Endothelial cell of umbilical vein (primary cell): ENCODE data around the gene TRMT112. TPM values are rescaled to one million over a fixed set of nuclear protein-coding genes. Genes with fewer than 3 reads are reported as not detected.
A peak's percentile ranks its signal among the peaks of the same experiment; 100 is the strongest.

Source experiments
- BruUV-seq: library from RNA; stranded (reverse); fragments of 400-500 nt; replicated peaks from 2 replicates; lab custom pipeline; 2021; lab: Mats Ljungman, UMichigan
- CTCF ChIA-PET: fragments of 300-600, 350-600 bp; sonication (Branson Sonifier 250); formaldehyde crosslinking; loops from one replicate; lab custom pipeline; 2021; ENCODE audit warnings: antibody characterized with exemption, inconsistent platforms; lab: Charles Lee
- POLR2A ChIA-PET: fragments of 300-600, 350-600 bp; sonication (Branson Sonifier 250); formaldehyde crosslinking; loops from one replicate; lab custom pipeline; 2021; ENCODE audit warnings: antibody characterized with exemption, inconsistent platforms; lab: Charles Lee
- DNase-seq: peaks from one replicate; pipeline ENCODE4 v3.0.0-alpha.2; 2011; ENCODE audit warnings: low read depth, low spot score
- FAIRE-seq: peaks from 2 replicates; lab custom pipeline; 2011; peaks lifted over from hg19 to GRCh38; lab: Jason Lieb, UNC
- H2AFZ ChIP-seq: 2 replicates; pipeline ENCODE4 v1.6.0; 2012; ENCODE audit warnings: low read depth, low read length, control low read depth, inconsistent platforms
- H3K27ac ChIP-seq: 2 replicates; pipeline ENCODE4 v1.5.1; 2011; ENCODE audit warnings: low read depth, mild to moderate bottlenecking, control low read depth, low read length, moderate library complexity; ENCODE audit not compliant: insufficient read depth
- H3K27me3 ChIP-seq, 2 experiments: 2 replicates each; pipeline versions ENCODE4 v1.6.0 to v1.6.1; 2011; ENCODE audit warnings: low read length in 2 of 2, mixed read lengths in 1 of 2; ENCODE audit not compliant: control insufficient read depth in 2 of 2, insufficient read depth in 2 of 2
- H3K36me3 ChIP-seq, 2 experiments: 2 replicates in 1 of 2; 3 replicates in 1 of 2; pipeline ENCODE4 v1.5.1; 2011; ENCODE audit warnings: low read length in 2 of 2, mild to moderate bottlenecking in 1 of 2, moderate library complexity in 1 of 2; ENCODE audit not compliant: control insufficient read depth in 2 of 2, insufficient read depth in 2 of 2; ENCODE audit errors: extremely low read depth in 1 of 2
- H3K4me1 ChIP-seq: 3 replicates; pipeline ENCODE4 v1.5.1; 2011; ENCODE audit warnings: mild to moderate bottlenecking, low read length; ENCODE audit not compliant: control insufficient read depth, insufficient read depth; ENCODE audit errors: extremely low read depth
- H3K4me2 ChIP-seq: 2 replicates; pipeline ENCODE4 v1.6.1; 2011; ENCODE audit warnings: low read length, control low read depth, mixed read lengths; ENCODE audit not compliant: insufficient read depth
- H3K4me3 ChIP-seq, 3 experiments: fragments of 200-600 bp in 1 of 3; sonication (generic), shearing (Covaris generic) in 1 of 3; replicated peaks in 1 of 3; 2 replicates each; pipeline ENCODE4 v1.5.1; 2011 to 2016; ENCODE audit warnings: control low read depth in 3 of 3, low read length in 3 of 3, mild to moderate bottlenecking in 2 of 3, inconsistent platforms in 1 of 3, low read depth in 1 of 3, moderate library complexity in 1 of 3; ENCODE audit not compliant: insufficient read depth in 1 of 3
- H3K79me2 ChIP-seq: 2 replicates; pipeline ENCODE4 v1.6.0; 2012; ENCODE audit warnings: low read length, inconsistent platforms; ENCODE audit not compliant: control insufficient read depth, insufficient read depth
- H3K9ac ChIP-seq: replicated peaks from 2 replicates; pipeline ENCODE3; 2011; ENCODE audit warnings: low read length, control low read depth; ENCODE audit not compliant: insufficient read depth; ENCODE audit errors: extremely low read depth
- H3K9me1 ChIP-seq: replicated peaks from 3 replicates; pipeline ENCODE4 v1.6.0; 2011; ENCODE audit warnings: mild to moderate bottlenecking, low read length; ENCODE audit not compliant: control insufficient read depth, insufficient read depth; ENCODE audit errors: extremely low read depth
- H3K9me3 ChIP-seq: replicated peaks from 2 replicates; pipeline ENCODE4 v1.5.1; 2012; ENCODE audit warnings: low read length, inconsistent platforms; ENCODE audit not compliant: control insufficient read depth, insufficient read depth
- H4K20me1 ChIP-seq: replicated peaks from 2 replicates; pipeline ENCODE3; 2011; ENCODE audit warnings: mild to moderate bottlenecking, low read length; ENCODE audit not compliant: control insufficient read depth, insufficient read depth; ENCODE audit errors: extremely low read depth
- CTCF ChIP-seq, 2 donors: IDR thresholded peaks; 1 replicate in 1 of 2; 2 replicates in 1 of 2; pipeline ENCODE4 v1.5.1; 2011; ENCODE audit warnings: low read length in 2 of 2, mild to moderate bottlenecking in 2 of 2, moderate library complexity in 2 of 2, control low read depth in 1 of 2, inconsistent platforms in 1 of 2, low read depth in 1 of 2; ENCODE audit not compliant: insufficient read depth in 1 of 2; ENCODE audit errors: extremely low read depth in 1 of 2
- FOS ChIP-seq: IDR thresholded peaks from 2 replicates; pipeline ENCODE4 v1.6.1; 2011; ENCODE audit warnings: mild to moderate bottlenecking, low read length, moderate library complexity, borderline replicate concordance; ENCODE audit not compliant: insufficient read depth
- GATA2 ChIP-seq: IDR thresholded peaks from 2 replicates; pipeline ENCODE4 v1.7.0; 2011; ENCODE audit warnings: low read depth, mild to moderate bottlenecking, moderate library complexity, mixed read lengths, low read length; ENCODE audit not compliant: insufficient read length, insufficient read depth
- MYC ChIP-seq: IDR thresholded peaks from one replicate; pipeline ENCODE4 v1.6.1; 2011; ENCODE audit warnings: mild to moderate bottlenecking, low read depth, low read length
- POLR2A ChIP-seq: IDR thresholded peaks from 2 replicates; pipeline ENCODE4 v1.6.1; 2012; ENCODE audit warnings: low read depth, mild to moderate bottlenecking, control low read depth, low read length
- POLR2AphosphoS5 ChIP-seq: IDR thresholded peaks from 2 replicates; pipeline ENCODE4 v1.6.1; 2012; ENCODE audit warnings: low read depth, mild to moderate bottlenecking, control low read depth, low read length, moderate library complexity; ENCODE audit not compliant: insufficient read depth
- dilution Hi-C: fragments of 300-500 bp; cut with MboI; formaldehyde crosslinking; loops from one replicate; pipeline ENCODE4 v1.15.0; 2019; ENCODE audit warnings: low sequenced_read_pairs; ENCODE audit not compliant: extremely low pct_ligation_motif_present
- intact Hi-C: fragments of 100-400 bp; cut with micrococcal nuclease; formaldehyde crosslinking; loops from one replicate; pipeline ENCODE4 v1.10.0; 2022
- polyA plus RNA-seq, 4 experiments: library from polyadenylated mRNA; depleted of rRNA in 3 of 4; stranded (reverse) in 3 of 4; unstranded in 1 of 4; fragments of >200 nt; gene quantifications; 2 replicates each; pipeline versions ENCODE4 v1.2.1 to v1.2.3, GENCODE V29; 2011 to 2012; ENCODE audit warnings: missing spikeins in 1 of 4
- total RNA-seq: library from RNA; stranded (reverse); gene quantifications from 2 replicates; pipeline ENCODE4 v1.2.3, GENCODE V29; 2021

The TRMT112 gene
- total and polyA plus RNA-seq, 2 donors (not counting 3 experiments of a cell fraction or from before 2014, with no cell fraction given): 195 to 575 TPM

- TF ChIP-seq MYC: no peak
- no peak for TF ChIP-seq CTCF (IDR thresholded peaks at IDR 0.05; ENCODE audit: extremely low read depth in 1 of 2, insufficient read depth in 1 of 2, low read depth in 1 of 2, low read length in 2 of 2)
- TF ChIP-seq POLR2A: no peak
- no peak for TF ChIP-seq POLR2AphosphoS5
- TF ChIP-seq GATA2: no peak
- TF ChIP-seq FOS: no peak
- intact Hi-C loops (no loop called here), dilution Hi-C loops (no loop called here)
- peak overlapping the region; percentile 50 for H2AFZ ChIP-seq
- no peak overlapping the region for H3K9ac ChIP-seq
- H4K20me1 ChIP-seq: no peaks in the 10 kb centered on the region
- H3K4me2 ChIP-seq: no peak overlapping the region
- POLR2A ChIA-PET: interaction anchor here (0.6 kb wide), 1 partner anchor 53 kb away, joined by 3 read pairs; no protein-coding TSS in a partner anchor
- no peak overlapping the region for H3K27ac ChIP-seq
- FAIRE-seq (no peak), DNase-seq (peak; percentile 21)
- H3K4me1 ChIP-seq: peaks cover 17% of the 10 kb centered on the region
- H3K27me3 ChIP-seq: peaks cover 42 to 58% of the 10 kb centered on the region in 2 experiments
- no TSS peak for BruUV-seq
- H3K79me2 ChIP-seq: no peaks in the 10 kb centered on the region
- H3K9me1 ChIP-seq: no peaks in the 10 kb centered on the region
- no peaks in the 10 kb centered on the region for H3K36me3 ChIP-seq
- H3K4me3 ChIP-seq: peak overlapping the region in 1 of 3 experiments; percentile 15
- no peaks in the 10 kb centered on the region for H3K9me3 ChIP-seq
- CTCF ChIA-PET: interaction anchor here (0.6 to 1.2 kb wide), 3 partner anchors 82 to 299 kb away, joined by 3 to 4 read pairs (median 3); no protein-coding TSS in a partner anchor
Measured at GRCh38 chr11:64298966-64299846, 18.2 kb downstream of the TRMT112 start.
